PFSK-1 (cell line): ENCODE results near the gene PELO.

Experiments
- FOXP2 ChIP-seq: optimal IDR thresholded peaks from 2 replicates; pipeline ENCODE3; 2011; ENCODE audit warnings: borderline replicate concordance, control low read depth, inconsistent platforms; ENCODE audit not compliant: insufficient read depth; ENCODE audit errors: extremely low read length, extremely low read depth
- POLR2AphosphoS5 ChIP-seq: IDR thresholded peaks from 2 replicates; pipeline ENCODE4 v1.6.1; 2012; ENCODE audit warnings: low read depth, mild to moderate bottlenecking, control low read depth, low read length, moderate library complexity
- SIN3A ChIP-seq: IDR thresholded peaks from 2 replicates; pipeline ENCODE4 v1.6.1; 2012; ENCODE audit warnings: mild to moderate bottlenecking, low read length, moderate library complexity, borderline replicate concordance; ENCODE audit not compliant: insufficient read depth
- TAF1 ChIP-seq: IDR thresholded peaks from 2 replicates; pipeline ENCODE4 v1.6.1; 2012; ENCODE audit warnings: low read length, control low read depth, borderline replicate concordance; ENCODE audit not compliant: insufficient read depth
- TF ChIP-seq, protein P1 (sequence below), 2 experiments: IDR thresholded peaks; 2 replicates each; pipeline versions ENCODE4 v1.6.1 to v1.8.0; 2011 to 2012; ENCODE audit warnings: low read depth in 2 of 2, low read length in 2 of 2, control low read depth in 1 of 2, inconsistent platforms in 1 of 2, mild to moderate bottlenecking in 1 of 2, moderate library complexity in 1 of 2; ENCODE audit not compliant: insufficient read depth in 1 of 2

Gene PELO

GRCh38 chr5:52751137-52751536, 36.6 kb upstream of the PELO start:
- TF ChIP-seq POLR2AphosphoS5 (no peak), TAF1 (no peak), FOXP2 (no peak), SIN3A (no peak)
- TF ChIP-seq, protein P1, sequence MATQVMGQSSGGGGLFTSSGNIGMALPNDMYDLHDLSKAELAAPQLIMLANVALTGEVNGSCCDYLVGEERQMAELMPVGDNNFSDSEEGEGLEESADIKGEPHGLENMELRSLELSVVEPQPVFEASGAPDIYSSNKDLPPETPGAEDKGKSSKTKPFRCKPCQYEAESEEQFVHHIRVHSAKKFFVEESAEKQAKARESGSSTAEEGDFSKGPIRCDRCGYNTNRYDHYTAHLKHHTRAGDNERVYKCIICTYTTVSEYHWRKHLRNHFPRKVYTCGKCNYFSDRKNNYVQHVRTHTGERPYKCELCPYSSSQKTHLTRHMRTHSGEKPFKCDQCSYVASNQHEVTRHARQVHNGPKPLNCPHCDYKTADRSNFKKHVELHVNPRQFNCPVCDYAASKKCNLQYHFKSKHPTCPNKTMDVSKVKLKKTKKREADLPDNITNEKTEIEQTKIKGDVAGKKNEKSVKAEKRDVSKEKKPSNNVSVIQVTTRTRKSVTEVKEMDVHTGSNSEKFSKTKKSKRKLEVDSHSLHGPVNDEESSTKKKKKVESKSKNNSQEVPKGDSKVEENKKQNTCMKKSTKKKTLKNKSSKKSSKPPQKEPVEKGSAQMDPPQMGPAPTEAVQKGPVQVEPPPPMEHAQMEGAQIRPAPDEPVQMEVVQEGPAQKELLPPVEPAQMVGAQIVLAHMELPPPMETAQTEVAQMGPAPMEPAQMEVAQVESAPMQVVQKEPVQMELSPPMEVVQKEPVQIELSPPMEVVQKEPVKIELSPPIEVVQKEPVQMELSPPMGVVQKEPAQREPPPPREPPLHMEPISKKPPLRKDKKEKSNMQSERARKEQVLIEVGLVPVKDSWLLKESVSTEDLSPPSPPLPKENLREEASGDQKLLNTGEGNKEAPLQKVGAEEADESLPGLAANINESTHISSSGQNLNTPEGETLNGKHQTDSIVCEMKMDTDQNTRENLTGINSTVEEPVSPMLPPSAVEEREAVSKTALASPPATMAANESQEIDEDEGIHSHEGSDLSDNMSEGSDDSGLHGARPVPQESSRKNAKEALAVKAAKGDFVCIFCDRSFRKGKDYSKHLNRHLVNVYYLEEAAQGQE (IDR thresholded peaks at IDR 0.05; ENCODE audit: insufficient read depth in 1 of 2, low read depth in 2 of 2, low read length in 2 of 2) = no peak

- TF ChIP-seq SIN3A (no peak), FOXP2 (no peak), POLR2AphosphoS5 (no peak)
- TF ChIP-seq, protein P1 (IDR thresholded peaks at IDR 0.05; ENCODE audit: insufficient read depth in 1 of 2, low read depth in 2 of 2, low read length in 2 of 2) = no peak
Observed at GRCh38 chr5:52754051-52754450, 33.7 kb upstream of the PELO start.

- no peak for TF ChIP-seq FOXP2
- TF ChIP-seq TAF1 = no peak
Observed at GRCh38 chr5:52757527-52757926, 30.2 kb upstream of the PELO start.

DNA sequence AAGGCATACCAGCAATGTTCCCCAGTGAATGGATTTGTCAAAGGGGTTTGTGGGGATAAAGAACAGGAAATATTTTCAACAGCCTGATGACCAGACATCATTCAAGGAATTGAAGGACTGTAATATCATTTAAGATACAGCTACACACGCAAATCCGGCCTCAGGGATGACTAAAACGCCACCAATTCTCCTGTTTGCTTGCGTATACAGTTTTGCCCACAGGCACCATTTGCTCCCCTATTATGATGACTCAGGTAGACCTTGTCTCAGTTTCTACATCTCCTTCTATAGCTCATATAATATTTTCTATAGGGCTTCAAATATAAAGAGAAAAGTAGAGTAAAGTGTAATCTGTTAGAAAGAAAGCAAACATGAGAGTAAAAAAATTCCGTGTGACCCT, 29.7 kb upstream of the PELO start:
- TF ChIP-seq SIN3A (no peak), TAF1 (no peak), FOXP2 (no peak), POLR2AphosphoS5 (no peak)
- TF ChIP-seq, protein P1 (IDR thresholded peaks at IDR 0.05; ENCODE audit: insufficient read depth in 1 of 2, low read depth in 2 of 2, low read length in 2 of 2) = no peak

DNA sequence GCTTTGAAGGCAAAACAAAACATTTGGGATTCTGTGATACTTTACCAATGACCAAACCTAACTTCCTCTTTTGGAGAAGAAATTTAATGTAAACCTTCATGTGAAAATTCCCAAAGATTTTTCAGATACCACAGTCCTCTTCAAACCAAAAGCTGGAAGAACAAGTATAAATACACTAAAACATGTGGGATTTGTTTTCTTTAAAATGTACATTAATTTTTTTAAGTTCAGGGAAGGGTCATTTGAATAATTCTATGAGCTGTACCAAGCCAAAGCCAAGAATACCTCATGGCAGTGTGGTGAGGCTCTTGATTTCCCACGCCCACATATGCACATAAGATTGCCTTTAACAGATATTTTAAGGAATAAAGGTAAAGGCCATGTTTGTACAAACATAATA, 28.4 kb upstream of the PELO start:
- TF ChIP-seq FOXP2 (no peak), TAF1 (no peak), SIN3A (no peak), POLR2AphosphoS5 (no peak)
- TF ChIP-seq, protein P1 (IDR thresholded peaks at IDR 0.05; ENCODE audit: insufficient read depth in 1 of 2, low read depth in 2 of 2, low read length in 2 of 2) = no peak
